Motor neuron (in vitro differentiated cells): ENCODE measurements around the gene GFY. TPM values are rescaled to one million over a fixed set of nuclear protein-coding genes. Genes with fewer than 3 reads are reported as not detected.
A peak's percentile ranks its signal among the peaks of the same experiment; 100 is the strongest.

Experiments
- ATAC-seq, 8 experiments: fragments of 200-7000 bp; cut with Tn5 transposase; replicated peaks in 6 of 8; 2 replicates each; pipeline ENCODE4 v1.8.0; 2021; ENCODE audit warnings: mild to moderate bottlenecking in 8 of 8, moderate library complexity in 8 of 8
- H3K27ac ChIP-seq, 2 donors: fragments of 250-450 bp; sonication (Bioruptor Pico); 2 replicates each; pipeline ENCODE4 v1.9.0; 2021; ENCODE audit warnings: antibody characterized with exemption in 2 of 2, mild to moderate bottlenecking in 2 of 2, moderate library complexity in 1 of 2
- H3K4me1 ChIP-seq, 2 donors: fragments of 250-450 bp; sonication (Bioruptor Pico); replicated peaks in 1 of 2; 2 replicates each; pipeline ENCODE4 v1.6.1; 2021; ENCODE audit warnings: antibody characterized with exemption in 2 of 2, mild to moderate bottlenecking in 2 of 2, moderate library complexity in 1 of 2
- H3K4me3 ChIP-seq, 5 donors: fragments of 250-450 bp; sonication (Bioruptor Pico); 2 replicates each; pipeline ENCODE4 v1.9.0; 2021; ENCODE audit warnings: antibody characterized with exemption in 5 of 5, mild to moderate bottlenecking in 5 of 5, moderate library complexity in 4 of 5
- WGBS, 10 experiments: fragments of 450-650 bp; shearing (Covaris generic); methylation state at CpG; one replicate each; pipeline ENCODE4 v1.0.0; 2022; 5-methylcytosine and 5-hydroxymethylcytosine counted together
- in situ Hi-C, 9 experiments: fragments of 400-800 bp; cut with MboI; loops; one replicate each; pipeline ENCODE4 v1.15.0; 2021; ENCODE audit warnings: low sequenced_read_pairs in 9 of 9, low pct_unique_long_range_greater_than_20kb in 2 of 9; ENCODE audit not compliant: unreplicated experiment in 9 of 9
- total RNA-seq, 8 experiments: library from RNA; unstranded; fragments of 300-600 nt; gene quantifications; 2 replicates each; pipeline versions ENCODE4 v1.2.3 to v1.2.4, GENCODE V29; 2022

The GFY gene
- total RNA-seq, 8 experiments from 2014 or later = 0.42 to 1.1 (median 0.67) TPM; not detected in 2

GRCh38 chr19:49433240-49433901 is 8.2 kb downstream of the GFY start:
- Histone ChIP-seq H3K4me1 (peaks cover 12 to 17% of the 10 kb centered on the region in 2 donors), H3K4me3 (no peak overlapping the region), H3K27ac (no peak overlapping the region)
- in situ Hi-C loops = no loop called here
- ATAC-seq = no peak
- 8 to 66% (median 17%) methylated on average over 2 to 20 of the region's 31 CpGs; no CpG with 5 or more reads in 5 of the 10 experiments for WGBS, 10 experiments

GRCh38 chr19:49434907-49435583 is 9.9 kb downstream of the GFY start:
- in situ Hi-C loops = no loop called here
- Histone ChIP-seq H3K27ac (no peak overlapping the region), H3K4me3 (no peak overlapping the region), H3K4me1 (peaks cover 10 to 14% of the 10 kb centered on the region in 2 donors)
- WGBS, 10 experiments = 40 to 100% (median 81%) methylated on average over 1 to 7 of the region's 18 CpGs; no CpG with 5 or more reads in 3 of the 10 experiments
- ATAC-seq = no peak

GRCh38 chr19:49435670-49436069 is 10.5 kb downstream of the GFY start:
- WGBS, 10 experiments = 58 to 100% (median 83%) methylated on average over 1 to 5 of the region's 10 CpGs; no CpG with 5 or more reads in 4 of the 10 experiments
- H3K4me1 ChIP-seq = peaks cover 10 to 17% of the 10 kb centered on the region in 2 donors
- ATAC-seq = no peak
- H3K27ac ChIP-seq = no peak overlapping the region
- no peak overlapping the region for H3K4me3 ChIP-seq
- in situ Hi-C loops = no loop called here

GRCh38 chr19:49436381-49437017 is 11.3 kb downstream of the GFY start:
- ATAC-seq = peak in 6 of 8 experiments; percentile 21 to 74 (median 60)
- Histone ChIP-seq H3K4me1 (peaks cover 13 to 23% of the 10 kb centered on the region in 2 donors), H3K4me3 (peak overlapping the region in 3 of 5 donors; percentile 7 to 9 (median 8)), H3K27ac (no peak overlapping the region)
- in situ Hi-C loops = no loop called here
- WGBS, 10 experiments = 0 to 27% (median 11%) methylated on average over 4 to 11 of the region's 42 CpGs; no CpG with 5 or more reads in 7 of the 10 experiments

GRCh38 chr19:49437231-49437630 is 12.0 kb downstream of the GFY start:
- WGBS, 10 experiments = 0 to 20% (median 5%) methylated on average over 1 to 2 of the region's 8 CpGs; no CpG with 5 or more reads in 6 of the 10 experiments
- no peak overlapping the region for H3K4me3 ChIP-seq
- peak in 1 of 8 experiments; percentile 13 for ATAC-seq
- no peak overlapping the region for H3K27ac ChIP-seq
- H3K4me1 ChIP-seq = peaks cover 17 to 26% of the 10 kb centered on the region in 2 donors
- in situ Hi-C loops = no loop called here

GRCh38 chr19:49438261-49438660 is 13.1 kb downstream of the GFY start:
- peaks cover 20 to 26% of the 10 kb centered on the region in 2 donors for H3K4me1 ChIP-seq
- no peak overlapping the region for H3K4me3 ChIP-seq
- ATAC-seq = no peak
- in situ Hi-C loops = no loop called here
- 0% methylated on average over 1 of the region's 6 CpGs; no CpG with 5 or more reads in 7 of the 10 experiments for WGBS, 10 experiments
- no peak overlapping the region for H3K27ac ChIP-seq

- Histone ChIP-seq H3K4me3 (no peak overlapping the region), H3K27ac (no peak overlapping the region), H3K4me1 (peaks cover 20 to 26% of the 10 kb centered on the region in 2 donors)
- in situ Hi-C loops = loop anchor here in 2 of 9 experiments (10.0 kb wide), 1 partner anchor 45 kb away; no protein-coding TSS in a partner anchor
- 40 to 60% methylated on average over 1 to 2 of the region's 6 CpGs; no CpG with 5 or more reads in 8 of the 10 experiments for WGBS, 10 experiments
- no peak for ATAC-seq
Measured at GRCh38 chr19:49439836-49440235, 14.6 kb downstream of the GFY start.

GRCh38 chr19:49440439-49441209 is 15.4 kb downstream of the GFY start:
- Histone ChIP-seq H3K4me3 (peak overlapping the region in 3 of 5 donors; percentile 20 to 34 (median 25)), H3K27ac (no peak overlapping the region), H3K4me1 (peaks cover 20 to 26% of the 10 kb centered on the region in 2 donors)
- 0 to 56% (median 25%) methylated on average over 2 to 15 of the region's 19 CpGs; no CpG with 5 or more reads in 1 of the 10 experiments for WGBS, 10 experiments
- in situ Hi-C loops = loop anchor here in 2 of 9 experiments (10.0 kb wide), 1 partner anchor 46 kb away; no protein-coding TSS in a partner anchor
- ATAC-seq = no peak

- H3K4me3 ChIP-seq = peak within 1 kb of the TSS; percentile 21 to 40 (median 34)
- H3K4me1 ChIP-seq = peaks cover 20 to 22% of the 10 kb centered on the region in 2 donors
- 0% methylated on average over 1 of the region's 56 CpGs; no CpG with 5 or more reads in 8 of the 10 experiments for WGBS, 10 experiments
- in situ Hi-C loops = loop anchor here in 2 of 9 experiments (10.0 kb wide), 1 partner anchor 47 kb away; no protein-coding TSS in a partner anchor
- no peak within 1 kb of the TSS for H3K27ac ChIP-seq
- peak in 2 of 8 experiments; percentile 3 to 4 for ATAC-seq
Measured at GRCh38 chr19:49441210-49441959, 16.2 kb downstream of the GFY start, which contains the start of gene SLC17A7. Gene SLC17A7, minus strand, starts transcription at chr19:49441527. Its CDS starts 148 bp downstream, at chr19:49441379.

GRCh38 chr19:49441960-49442350 is 16.8 kb downstream of the GFY start:
- no peak for ATAC-seq
- peak overlapping the region in 2 of 5 donors; percentile 33 to 38 for H3K4me3 ChIP-seq
- no peak overlapping the region for H3K27ac ChIP-seq
- in situ Hi-C loops = loop anchor here in 2 of 9 experiments (10.0 kb wide), 1 partner anchor 47 kb away; no protein-coding TSS in a partner anchor
- peaks cover 15 to 16% of the 10 kb centered on the region in 2 donors for H3K4me1 ChIP-seq
- WGBS, 10 experiments = 0 to 80% (median 7%) methylated on average over 1 to 7 of the region's 14 CpGs; no CpG with 5 or more reads in 4 of the 10 experiments

- WGBS, 10 experiments = 0% methylated on average over 1 of the region's 11 CpGs; no CpG with 5 or more reads in 9 of the 10 experiments
- no peak for ATAC-seq
- in situ Hi-C loops = loop anchor here in 2 of 9 experiments (10.0 kb wide), 1 partner anchor 48 kb away; no protein-coding TSS in a partner anchor
Measured at GRCh38 chr19:49442354-49442753, 17.2 kb downstream of the GFY start.

More at GRCh38 chr19:49442354-49442753, 17.2 kb downstream of the GFY start:
- Histone ChIP-seq H3K27ac (no peak overlapping the region), H3K4me1 (peaks cover 11 to 12% of the 10 kb centered on the region in 2 donors), H3K4me3 (peak overlapping the region in 4 of 5 donors; percentile 33 to 40 (median 36))
